Common myeloid progenitor, CD34-positive (primary cell): Measurements from ENCODE around the gene DUSP1.

ENCODE experiments used
- CTCF ChIA-PET: fragments of 350-600 bp; sonication (Branson Sonifier 250); formaldehyde crosslinking; loops from one replicate; lab custom pipeline; 2021; ENCODE audit warnings: antibody characterized with exemption; lab: Charles Lee
- POLR2A ChIA-PET: fragments of 350-600 bp; sonication (Branson Sonifier 250); formaldehyde crosslinking; loops from one replicate; lab custom pipeline; 2021; ENCODE audit warnings: antibody characterized with exemption; lab: Charles Lee
- DNase-seq, 3 donors: peaks; one replicate each; pipeline versions ENCODE4 v3.0.0 to v3.0.0-alpha.2; 2013
- H3K27ac ChIP-seq, 2 experiments: 1 replicate in 1 of 2; 2 replicates in 1 of 2; pipeline ENCODE4 v1.7.0; 2013; ENCODE audit warnings: inconsistent platforms in 2 of 2, low read length in 2 of 2, mild to moderate bottlenecking in 2 of 2, low read depth in 1 of 2, moderate library complexity in 1 of 2; ENCODE audit not compliant: severe bottlenecking in 2 of 2, insufficient read depth in 1 of 2, poor library complexity in 1 of 2
- H3K27me3 ChIP-seq, 5 experiments: replicated peaks in 2 of 5; 1 replicate in 3 of 5; 2 replicates in 2 of 5; pipeline versions ENCODE4 v1.6.1 to v1.7.0; 2013; ENCODE audit warnings: low read length in 4 of 5, mild to moderate bottlenecking in 2 of 5, moderate library complexity in 2 of 5, inconsistent platforms in 1 of 5; ENCODE audit not compliant: insufficient read depth in 5 of 5, control insufficient read depth in 4 of 5
- H3K36me3 ChIP-seq, 4 experiments: 1 replicate in 2 of 4; 2 replicates in 2 of 4; pipeline versions ENCODE4 v1.6.1 to v1.7.0; 2013; ENCODE audit warnings: low read length in 3 of 4, control low read depth in 1 of 4, mild to moderate bottlenecking in 1 of 4; ENCODE audit not compliant: control insufficient read depth in 4 of 4, insufficient read depth in 4 of 4
- H3K4me1 ChIP-seq, 4 experiments: 1 replicate in 3 of 4; 2 replicates in 1 of 4; pipeline versions ENCODE4 v1.6.1 to v1.7.1; 2013; ENCODE audit warnings: low read length in 3 of 4, mild to moderate bottlenecking in 3 of 4, control low read depth in 1 of 4, inconsistent platforms in 1 of 4, moderate library complexity in 1 of 4; ENCODE audit not compliant: control insufficient read depth in 4 of 4, insufficient read depth in 4 of 4; ENCODE audit errors: control extremely low read depth in 1 of 4
- H3K4me3 ChIP-seq, 7 experiments: 1 replicate in 4 of 7; 2 replicates in 3 of 7; pipeline versions ENCODE4 v1.5.1 to v1.7.0; 2013; ENCODE audit warnings: mild to moderate bottlenecking in 7 of 7, low read length in 6 of 7, moderate library complexity in 6 of 7, inconsistent platforms in 2 of 7, low read depth in 2 of 7, control low read depth in 1 of 7; ENCODE audit not compliant: insufficient read depth in 4 of 7, control insufficient read depth in 1 of 7; ENCODE audit errors: extremely low read depth in 1 of 7
- H3K9me3 ChIP-seq, 5 experiments: 1 replicate in 4 of 5; 2 replicates in 1 of 5; pipeline versions ENCODE4 v1.6.1 to v1.7.1; 2013; ENCODE audit warnings: low read length in 4 of 5, mild to moderate bottlenecking in 2 of 5, inconsistent platforms in 1 of 5, low read depth in 1 of 5, moderate library complexity in 1 of 5; ENCODE audit not compliant: control insufficient read depth in 4 of 5, insufficient read depth in 2 of 5; ENCODE audit errors: control extremely low read depth in 1 of 5
- WGBS: methylation state at CpG from one replicate; pipeline ENCODE4 v1.1.5; 2013; ENCODE audit not compliant: insufficient coverage; 5-methylcytosine and 5-hydroxymethylcytosine counted together

The DUSP1 gene

DNA sequence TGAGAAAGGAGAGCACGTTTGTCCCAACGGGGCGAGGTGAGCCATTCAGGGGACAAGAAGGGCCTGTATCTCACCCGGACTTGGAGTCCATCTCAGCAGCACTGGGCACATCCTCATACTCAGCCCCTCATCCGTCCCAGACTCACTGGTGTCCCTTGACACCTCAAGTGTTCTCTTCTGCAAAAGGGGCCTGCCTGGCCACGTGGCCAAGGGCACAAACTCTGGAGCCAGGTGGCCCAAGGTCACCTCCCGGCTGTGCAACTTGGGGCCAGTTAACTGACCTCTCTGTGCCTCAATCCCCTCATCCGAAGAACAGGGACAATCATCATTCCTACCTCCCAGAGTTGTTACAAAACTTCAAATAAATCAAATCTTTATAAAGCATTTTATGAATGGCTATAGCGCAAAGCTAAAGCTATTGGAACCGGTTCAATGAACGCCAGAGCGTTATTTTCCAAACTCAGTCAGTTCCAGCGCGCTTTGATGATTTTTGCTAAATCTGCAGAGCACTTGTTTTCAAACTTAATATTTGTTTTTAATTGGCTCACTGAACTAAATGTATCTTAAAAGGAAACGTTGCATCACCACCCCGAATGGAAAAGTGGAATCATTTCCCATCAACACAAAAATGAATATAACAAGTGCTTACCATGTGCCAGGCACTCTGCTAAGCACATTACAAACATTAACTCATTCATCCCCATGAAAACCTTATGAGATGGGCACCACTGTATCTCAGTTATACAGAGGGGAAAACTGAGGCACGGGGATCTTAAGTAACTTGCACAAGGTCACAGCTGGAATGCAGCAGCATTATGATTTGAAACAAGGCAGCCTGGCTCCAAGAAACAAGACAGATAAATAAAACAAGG, 49.3 kb downstream of the DUSP1 start:
- no peak overlapping the region for H3K4me3 ChIP-seq
- POLR2A ChIA-PET = interaction anchor here (0.6 to 0.7 kb wide), 3 partner anchors 190 to 220 kb away, joined by 3 to 4 read pairs (median 3); no protein-coding TSS in a partner anchor
- WGBS = 80% methylated on average over 13 of the region's 17 CpGs

DNA sequence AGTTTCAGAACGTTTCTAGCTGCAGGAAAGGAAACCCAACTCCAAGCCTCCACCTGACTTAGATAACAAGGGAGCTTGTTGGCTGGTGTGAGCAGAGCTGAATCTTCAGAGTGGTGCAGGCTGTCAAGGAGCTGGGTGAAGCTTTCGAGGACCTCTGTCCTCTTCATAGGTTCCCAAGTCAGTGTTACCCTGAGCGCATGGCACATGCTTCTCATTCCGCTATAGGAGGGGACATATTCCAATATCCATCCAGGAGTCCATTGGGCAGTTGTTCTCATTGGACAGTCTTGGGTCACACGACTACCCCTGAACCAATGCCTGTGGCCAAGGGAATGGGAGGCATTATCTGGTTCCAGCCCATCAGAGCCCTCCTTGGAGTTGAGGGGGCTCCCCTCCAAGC, 50.3 kb downstream of the DUSP1 start:
- WGBS = 100% methylated on average over 4 of the region's 5 CpGs
- H3K27ac ChIP-seq = no peak overlapping the region
- CTCF ChIA-PET = interaction anchor here (0.9 to 2.0 kb wide), 13 partner anchors 9 to 213 kb away, joined by 3 to 10 read pairs (median 4); partner anchors contain the start of gene DUSP1
- H3K27me3 ChIP-seq = peaks cover 0 to 1% (median 0%) of the 10 kb centered on the region in 5 experiments
- H3K4me1 ChIP-seq = peaks cover 0 to 14% (median 1%) of the 10 kb centered on the region in 4 experiments
- H3K4me3 ChIP-seq = no peak overlapping the region
- DNase-seq = no peak
- H3K36me3 ChIP-seq = no peaks in the 10 kb centered on the region
- POLR2A ChIA-PET = no interaction called here
- H3K9me3 ChIP-seq = no peaks in the 10 kb centered on the region

More for the DNA sequence above, 49.3 kb downstream of the DUSP1 start:
- no peak for DNase-seq
- Histone ChIP-seq H3K36me3 (no peaks in the 10 kb centered on the region), H3K27ac (no peak overlapping the region), H3K9me3 (no peaks in the 10 kb centered on the region), H3K27me3 (peaks cover 0 to 1% (median 0%) of the 10 kb centered on the region in 5 experiments), H3K4me1 (peaks cover 0 to 12% (median 1%) of the 10 kb centered on the region in 4 experiments)
- CTCF ChIA-PET = interaction anchor here (1.8 kb wide), 2 partner anchors 125 to 212 kb away, joined by 4 to 10 read pairs; no protein-coding TSS in a partner anchor

DNA sequence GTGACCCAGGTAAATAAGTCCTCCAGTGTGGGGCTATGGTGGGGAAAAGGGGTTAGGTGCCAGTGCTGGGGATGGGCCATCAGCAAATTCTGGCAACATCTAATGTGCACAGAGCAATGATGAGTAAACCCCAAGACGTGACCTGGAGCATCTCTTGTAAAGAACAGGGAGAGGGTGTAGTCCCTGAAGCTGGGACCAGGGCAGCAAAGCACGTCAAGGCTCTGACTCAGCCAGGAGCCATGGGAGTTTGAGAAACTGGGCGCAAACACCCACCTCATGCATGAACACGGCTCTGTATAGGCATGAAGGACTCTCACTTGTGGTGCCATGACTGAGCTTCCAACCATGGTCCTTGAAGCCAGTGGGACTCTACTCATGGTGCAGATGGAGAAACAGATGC, 51.8 kb downstream of the DUSP1 start:
- Histone ChIP-seq H3K4me3 (no peak overlapping the region), H3K27ac (no peak overlapping the region), H3K36me3 (no peaks in the 10 kb centered on the region), H3K4me1 (peaks cover 0 to 18% (median 6%) of the 10 kb centered on the region in 4 experiments), H3K9me3 (no peaks in the 10 kb centered on the region), H3K27me3 (peaks cover 0 to 1% (median 0%) of the 10 kb centered on the region in 5 experiments)
- POLR2A ChIA-PET = no interaction called here
- no peak for DNase-seq
- 100% methylated on average over 4 of the region's 4 CpGs for WGBS
- CTCF ChIA-PET = interaction anchor here (1.2 to 2.0 kb wide), 4 partner anchors 10 to 180 kb away, joined by 3 to 8 read pairs (median 4); no protein-coding TSS in a partner anchor

DNA sequence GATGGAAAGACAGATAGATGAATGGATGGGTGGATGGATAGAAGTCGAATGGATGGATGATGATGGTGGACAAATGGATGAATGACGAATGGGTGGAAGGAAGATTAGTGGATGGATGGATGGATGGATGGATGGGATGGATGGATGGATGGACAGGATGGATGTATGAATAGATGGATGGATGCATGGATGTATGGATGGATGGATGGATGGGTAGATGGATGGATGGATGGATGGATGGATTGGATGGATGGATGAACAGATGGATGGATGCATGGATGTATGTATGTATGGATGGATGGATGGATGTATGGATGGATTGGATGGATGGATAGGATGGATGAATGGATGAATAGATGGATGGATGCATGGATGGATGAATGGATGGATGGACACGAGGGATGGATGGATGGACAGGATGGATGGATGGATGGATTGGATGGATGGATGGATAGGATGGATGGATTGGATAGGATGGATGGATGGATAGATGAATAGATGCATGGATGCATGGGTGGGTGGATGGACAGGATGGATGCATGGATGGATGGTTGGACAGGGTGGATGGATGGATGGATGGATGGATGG, 52.4 kb downstream of the DUSP1 start:
- 100% methylated on average over 3 of the region's 3 CpGs for WGBS
- no peak for DNase-seq
- POLR2A ChIA-PET = no interaction called here

More for the DNA sequence above, 52.4 kb downstream of the DUSP1 start:
- Histone ChIP-seq H3K27ac (no peak overlapping the region), H3K4me1 (peaks cover 0 to 18% (median 6%) of the 10 kb centered on the region in 4 experiments), H3K36me3 (no peaks in the 10 kb centered on the region), H3K4me3 (no peak overlapping the region), H3K27me3 (peaks cover 0 to 1% (median 0%) of the 10 kb centered on the region in 5 experiments), H3K9me3 (no peaks in the 10 kb centered on the region)
- CTCF ChIA-PET = interaction anchor here (1.2 to 19.2 kb wide), 2 partner anchors 48 to 211 kb away, joined by 4 to 571 read pairs; no protein-coding TSS in a partner anchor
